ENCODE data around the gene DNAJC6.

DNA sequence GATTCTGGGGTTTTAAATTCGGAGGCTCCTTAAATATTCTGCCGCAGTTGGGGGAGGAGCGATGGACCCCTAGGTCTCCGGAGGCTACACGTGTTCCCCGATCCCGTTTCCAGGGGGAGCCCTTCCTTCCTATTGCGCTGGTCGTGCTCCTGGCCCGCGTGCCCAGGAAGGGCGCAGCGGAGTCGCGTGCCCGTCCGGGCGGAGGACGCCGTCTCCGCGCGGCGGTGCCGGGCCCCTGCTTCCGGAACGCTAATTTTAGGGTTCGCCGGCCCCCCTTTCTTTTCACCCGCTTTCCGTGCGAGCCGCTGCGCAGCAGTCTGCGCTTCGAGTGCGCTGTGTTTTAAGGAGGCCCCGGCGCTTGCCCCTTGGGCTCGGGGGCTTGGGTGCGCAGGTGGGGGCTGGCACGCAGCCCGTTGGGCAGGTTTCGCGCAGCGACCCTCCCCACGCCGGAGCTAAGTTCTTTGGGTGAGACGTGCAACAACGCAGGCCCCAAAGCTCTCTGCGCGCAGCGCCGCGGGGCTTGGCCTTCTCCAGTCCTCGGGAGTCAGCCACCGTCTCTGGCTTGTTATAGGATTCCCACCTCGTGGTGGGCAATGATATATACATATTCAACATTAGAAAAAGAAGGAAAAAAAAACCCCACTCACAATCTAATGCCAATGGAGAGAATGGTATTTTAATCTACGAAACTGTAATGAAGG is 43.5 kb upstream of the DNAJC6 start:
- TF ChIP-seq SPI1 (IDR thresholded peaks at IDR 0.05; ENCODE audit: low read depth, low read length) (no peak), POLR2AphosphoS5 (IDR thresholded peaks at IDR 0.05; ENCODE audit: low read depth, low read length) (no peak), POLR2A (IDR thresholded peaks at IDR 0.05; ENCODE audit: low read depth, low read length) (no peak)
